Activated T-cell treated with anti-CD3 and anti-CD28 coated beads, Interleukin-2, amount 50 U/mL, for 1 hour (primary cell): ENCODE results near the gene PAQR5.
"Not testable (repeated sequence)": the region's sequence is repeated elsewhere in the genome, so short reads cannot be mapped to it uniquely, and the experiment has no call there.

Source experiments
- DNase-seq: peaks from one replicate; pipeline ENCODE4 v3.0.0-alpha.2; 2020

PAQR5 gene

DNA sequence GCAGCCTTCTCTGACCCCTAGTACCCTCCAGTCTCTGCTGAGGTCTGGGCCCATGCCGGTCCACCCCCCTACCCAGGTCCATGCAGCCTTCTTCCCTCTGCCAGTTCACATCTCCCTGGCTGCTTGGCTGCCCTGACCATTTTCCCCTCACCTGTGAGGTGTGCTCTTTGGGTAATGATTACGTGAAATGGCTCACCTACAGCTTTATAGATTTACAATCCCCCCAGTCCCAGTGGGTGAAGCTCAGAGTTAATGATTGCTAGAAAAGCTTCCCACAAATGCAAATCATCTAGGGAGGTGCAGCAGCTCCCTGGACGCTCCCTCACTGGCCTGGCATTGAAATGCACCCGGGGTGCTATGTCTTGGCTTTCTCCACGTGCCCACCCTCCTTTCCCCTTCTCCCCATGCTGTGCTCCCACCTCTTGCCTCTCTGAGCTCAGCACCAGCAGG, 18.7 kb downstream of the PAQR5 start:
- no peak for DNase-seq

DNA sequence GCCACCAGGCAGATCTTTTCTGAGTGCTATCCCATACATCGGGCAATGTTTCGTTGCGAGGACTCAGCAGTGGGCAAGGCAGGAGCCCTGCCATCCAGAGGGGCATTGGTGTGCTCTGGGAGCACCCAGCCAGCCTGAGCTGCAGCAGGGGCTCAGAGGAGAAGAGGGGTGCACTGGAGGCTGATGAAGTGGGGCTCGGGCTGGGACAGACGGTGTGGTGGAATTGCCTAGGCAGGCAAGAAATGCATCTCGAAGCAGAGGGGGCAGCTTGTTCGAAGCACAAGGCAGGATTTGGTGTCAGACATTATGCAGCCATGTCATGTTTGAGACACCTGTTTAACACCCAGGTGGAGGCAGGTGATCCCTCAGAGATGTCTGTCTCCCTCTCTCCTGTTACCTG, 19.3 kb downstream of the PAQR5 start:
- DNase-seq, result no peak

DNA sequence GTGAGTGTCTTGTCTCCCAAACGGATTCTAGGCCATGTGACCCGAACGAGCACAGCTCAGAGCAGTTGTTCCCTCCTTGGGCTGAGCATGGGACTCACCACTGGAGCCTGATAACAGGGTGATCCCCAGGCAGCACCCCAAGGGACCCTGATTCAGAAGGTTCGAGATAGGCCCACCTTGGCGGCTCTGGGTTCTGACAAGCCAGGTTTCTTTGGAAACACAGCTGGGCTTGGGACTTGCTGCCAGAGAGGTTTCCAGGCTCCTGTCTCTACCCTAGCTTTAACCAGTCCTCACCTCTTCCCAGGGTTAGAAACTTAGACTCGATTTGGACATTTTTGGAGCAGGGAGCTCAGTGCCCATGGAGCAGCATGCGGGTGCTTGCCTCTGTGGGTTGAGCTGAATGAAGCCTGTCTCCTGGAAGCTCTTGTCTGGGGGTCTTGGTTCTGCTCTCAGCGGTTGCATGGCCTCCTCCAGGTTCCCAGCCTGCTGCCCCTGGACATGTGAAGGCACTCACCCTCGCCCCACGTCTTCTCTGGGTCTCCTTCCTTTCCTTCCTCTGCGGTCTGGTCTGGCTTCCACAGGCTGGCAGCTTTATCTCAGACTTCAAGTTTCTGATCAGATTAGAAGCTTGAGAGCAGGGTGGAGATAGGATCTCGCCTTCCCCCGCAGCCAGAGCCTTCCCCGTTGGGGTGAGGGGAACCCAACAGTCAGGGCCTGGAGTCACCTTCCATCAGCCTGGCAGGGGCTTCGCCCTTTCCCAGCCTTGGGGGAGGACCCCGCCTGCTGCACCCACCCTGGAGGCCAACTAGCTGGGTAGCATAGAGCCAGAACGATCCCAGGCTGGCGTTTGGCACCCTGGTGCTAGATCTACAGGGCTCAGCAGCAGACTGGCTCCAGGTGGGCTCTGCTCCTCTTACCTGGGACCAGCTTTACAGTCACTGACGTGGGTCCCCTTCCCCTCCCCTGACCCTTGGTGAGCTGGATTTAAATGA, 21.0 kb downstream of the PAQR5 start:
- DNase-seq, result no peak

DNA sequence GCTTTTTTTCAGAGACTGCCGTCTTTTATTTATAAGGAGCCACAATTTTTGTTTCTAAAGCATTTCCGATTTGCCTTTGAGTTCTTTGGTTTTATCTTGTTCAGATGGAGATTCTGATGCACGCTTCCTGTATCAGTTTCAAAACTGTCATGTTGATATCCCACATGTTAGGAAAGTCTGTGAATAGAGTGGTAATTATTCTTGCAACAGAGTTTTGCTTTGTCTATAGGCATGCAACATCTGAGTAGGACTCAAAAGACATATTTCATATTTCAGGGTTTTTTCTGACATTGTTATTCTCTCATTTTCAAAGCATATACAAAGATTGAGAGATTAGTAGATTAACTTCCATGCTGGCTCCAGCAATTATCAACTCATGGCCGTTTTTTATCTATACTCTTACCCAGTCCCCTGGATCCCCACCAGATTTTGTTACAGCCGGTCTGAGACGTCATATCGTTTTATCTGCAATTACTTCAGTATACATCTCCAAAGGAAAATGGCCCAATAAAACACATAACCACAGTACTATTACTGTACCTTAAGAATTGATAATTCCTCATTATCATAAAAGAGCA, 22.4 kb downstream of the PAQR5 start:
- no peak for DNase-seq

DNA sequence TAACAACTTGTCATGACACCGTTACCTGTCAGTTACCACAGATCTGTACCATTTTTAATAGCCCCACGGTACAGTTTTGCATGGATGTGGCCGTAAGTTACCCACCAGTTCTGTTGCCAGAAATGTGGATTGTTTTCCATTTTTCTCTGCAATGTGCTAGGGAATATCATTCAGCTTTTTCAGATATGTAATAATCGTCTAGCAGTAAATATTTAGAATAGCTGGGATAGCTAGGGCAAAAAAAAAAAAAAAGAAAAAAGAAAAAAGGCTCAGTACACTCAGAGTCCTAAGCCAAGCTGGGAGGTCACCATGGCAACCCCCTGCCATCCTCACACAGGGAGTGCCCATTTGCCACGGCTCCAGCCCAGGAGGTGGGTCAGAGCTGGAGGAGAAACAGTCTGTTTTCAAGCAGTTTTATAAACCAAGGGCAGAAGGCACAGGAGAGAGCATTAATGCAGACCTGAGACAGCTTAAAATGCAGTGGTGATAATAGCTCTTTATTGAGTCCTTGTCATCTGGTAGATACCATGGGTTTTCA, 25.2 kb downstream of the PAQR5 start:
- DNase-seq, result no peak

DNA sequence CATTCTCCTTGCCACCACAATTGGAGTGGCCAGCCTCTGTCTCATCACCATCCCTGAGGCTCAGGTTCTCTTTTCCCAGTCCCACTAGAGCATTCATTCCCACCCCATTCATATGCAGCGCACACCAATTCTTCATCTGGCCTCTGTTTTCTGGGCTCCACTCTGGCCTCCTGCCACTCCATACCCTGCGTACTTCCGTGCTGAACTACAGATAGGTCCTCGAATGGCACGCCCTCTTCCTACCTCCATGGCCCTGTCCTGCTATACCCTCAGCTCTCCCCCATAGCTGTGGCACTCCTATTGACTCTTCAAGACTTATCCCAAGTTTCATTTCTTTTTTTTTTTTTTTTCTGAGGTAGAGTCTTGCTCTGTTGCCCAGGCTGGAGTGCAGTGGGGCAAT, 25.9 kb downstream of the PAQR5 start:
- DNase-seq, result no peak

DNA sequence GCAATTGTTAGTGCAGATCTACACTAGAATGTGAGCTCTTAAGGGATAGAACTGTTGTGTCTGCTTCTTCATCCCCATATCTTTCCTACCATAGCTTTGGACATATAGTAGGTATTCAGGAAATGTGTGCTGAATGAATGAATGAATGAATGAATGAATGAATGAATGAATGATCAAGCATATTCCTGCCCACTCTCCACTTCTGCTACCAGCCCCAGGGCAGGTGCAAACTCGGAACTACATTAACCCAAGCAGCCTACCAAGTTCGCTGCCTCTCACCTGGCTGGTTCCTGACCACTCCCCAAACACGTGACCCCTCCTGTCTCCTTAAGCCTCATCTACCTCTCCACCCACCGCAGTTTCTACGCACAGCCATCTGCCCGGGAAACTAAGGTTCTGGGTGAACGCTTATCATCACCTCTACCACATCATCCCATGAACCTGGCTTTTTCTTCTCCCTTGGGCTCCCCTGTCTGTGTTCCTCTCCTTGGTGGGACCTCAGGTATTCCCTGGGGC, 26.8 kb downstream of the PAQR5 start:
- no peak for DNase-seq

DNA sequence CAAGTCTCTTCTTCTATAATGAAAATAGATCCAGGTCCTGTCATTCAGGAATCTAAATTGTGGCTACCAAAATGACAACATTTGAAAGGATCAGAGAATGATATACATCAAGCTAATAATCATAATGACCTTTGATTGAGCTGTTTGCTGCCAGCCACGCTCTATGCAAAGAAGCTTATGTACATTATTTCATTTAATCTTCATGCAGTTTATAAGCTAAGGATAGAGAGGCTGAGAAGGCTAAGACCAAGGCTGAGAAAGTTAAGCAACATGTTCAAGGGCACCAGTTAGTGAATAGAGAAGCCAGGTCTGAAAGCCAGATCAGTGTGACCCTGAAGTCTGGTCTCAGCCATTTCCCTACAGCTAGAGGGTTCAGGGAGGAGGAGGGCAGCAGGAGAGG, 29.4 kb downstream of the PAQR5 start:
- DNase-seq, result no peak

DNA sequence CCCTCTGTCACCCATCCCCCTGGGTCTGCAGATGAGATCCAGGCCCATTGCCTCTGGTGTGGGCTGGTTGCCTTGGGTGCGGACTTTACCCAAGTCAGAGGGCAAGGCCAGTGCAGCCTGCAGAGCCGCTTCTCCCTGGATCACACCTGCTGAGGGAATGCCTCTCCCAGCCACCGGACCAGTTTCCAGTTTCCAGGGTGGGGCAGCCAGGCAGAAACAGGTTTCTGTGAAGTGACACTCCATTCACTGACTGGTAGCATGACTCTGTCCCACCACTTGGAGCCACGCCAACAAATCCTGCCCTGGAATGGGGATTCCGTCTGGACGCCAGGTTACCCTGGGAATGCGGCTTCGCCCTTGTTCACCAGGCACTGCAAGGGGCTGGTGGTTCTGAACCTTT, 30.0 kb downstream of the PAQR5 start:
- DNase-seq, result no peak

DNA sequence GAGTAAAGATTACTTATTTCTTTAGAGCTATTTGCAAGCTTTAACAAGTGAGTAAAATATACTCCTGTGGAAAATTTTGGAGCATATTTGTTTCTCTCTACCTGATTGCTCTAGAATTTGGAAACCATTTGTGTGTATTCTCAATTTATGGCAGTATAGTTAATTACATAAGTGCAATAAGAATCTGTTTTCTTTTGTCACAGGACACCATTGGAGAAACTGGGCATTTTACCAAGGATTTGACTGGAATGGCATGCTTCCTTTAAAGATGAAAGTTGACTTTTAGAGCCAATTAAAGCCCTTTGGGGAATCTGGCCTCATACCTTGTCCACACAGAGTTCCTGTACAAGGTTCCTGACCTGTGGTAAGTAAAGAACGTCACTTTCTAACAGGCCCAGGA, 38.4 kb downstream of the PAQR5 start:
- DNase-seq, result no peak

DNA sequence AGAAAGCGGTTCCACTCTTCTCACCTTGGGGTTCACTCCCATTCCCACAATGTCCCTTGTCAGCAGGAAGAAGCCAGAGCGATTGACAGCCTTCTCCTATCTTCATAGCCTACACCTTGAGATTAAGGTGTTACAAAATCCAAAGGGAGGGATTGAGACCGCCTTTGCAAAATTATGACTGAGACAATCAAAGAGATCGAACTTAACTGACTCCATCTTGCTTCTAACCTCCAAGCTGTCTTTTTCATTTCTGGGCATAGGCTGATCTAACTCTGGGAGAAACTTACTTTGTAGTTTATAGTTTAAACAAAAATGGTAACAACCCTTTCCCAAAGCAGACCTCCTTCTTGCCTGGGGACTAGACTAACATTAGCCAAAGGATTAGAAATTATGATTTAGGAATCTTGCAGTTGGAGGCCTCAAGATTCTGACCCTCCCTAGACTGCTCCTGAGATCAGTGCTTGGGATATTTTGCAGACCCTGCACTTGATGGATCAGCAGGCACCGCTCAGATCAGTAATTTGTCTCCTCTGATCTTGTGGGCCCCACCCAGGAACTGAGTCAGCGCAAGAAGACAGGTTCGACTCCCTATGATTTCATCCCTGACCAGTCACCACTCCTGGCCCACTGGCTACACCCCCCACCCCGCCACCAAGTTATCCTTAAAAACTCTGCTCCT, 40.0 kb downstream of the PAQR5 start:
- DNase-seq, result no peak

DNA sequence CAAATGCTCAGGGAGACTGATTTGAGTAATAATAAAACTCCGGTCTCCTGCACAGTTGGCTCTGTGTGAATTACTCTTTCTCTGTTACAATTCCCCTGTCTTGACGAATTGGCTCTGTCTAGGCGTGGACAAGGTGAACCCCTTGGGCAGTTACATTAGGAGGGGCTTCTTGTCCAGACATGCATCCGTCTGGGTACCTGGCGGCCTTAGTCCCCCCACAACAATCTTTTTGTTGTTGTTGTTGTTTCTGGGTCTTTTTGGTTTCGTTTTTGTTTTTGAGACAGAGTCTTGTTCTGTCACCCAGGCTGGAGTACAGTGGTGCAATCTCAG, 40.5 kb downstream of the PAQR5 start:
- DNase-seq, result not testable (repeated sequence)

DNA sequence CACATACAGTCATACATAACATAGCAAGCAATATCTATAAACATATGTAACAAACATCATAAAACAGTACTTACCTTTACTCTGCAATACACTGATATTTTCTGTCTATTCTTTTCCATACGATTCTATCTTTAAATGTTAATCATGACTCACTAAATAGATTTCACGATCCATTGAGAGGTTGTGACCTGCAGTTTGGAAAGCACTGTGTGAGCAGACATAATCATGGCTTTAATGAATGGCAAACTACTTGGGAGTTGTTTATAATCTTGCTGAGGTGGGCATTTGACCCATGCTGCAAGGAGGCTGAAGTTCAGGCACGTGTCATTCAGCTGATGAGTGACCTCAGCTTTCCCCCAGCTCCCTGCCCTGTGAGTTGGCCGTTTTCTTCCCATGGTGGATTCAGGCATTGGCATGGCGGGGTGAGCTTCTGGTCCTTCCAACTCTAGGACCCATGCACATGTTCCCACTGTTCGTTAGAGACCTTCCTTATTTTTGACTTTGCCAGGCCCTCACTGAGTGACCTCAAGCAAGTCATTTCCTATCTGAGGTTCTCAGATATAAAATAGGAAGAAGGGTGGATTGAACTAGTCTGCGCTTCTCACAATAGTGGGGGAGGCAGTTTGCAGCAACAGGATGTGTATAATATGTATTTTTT, 41.7 kb downstream of the PAQR5 start:
- no peak for DNase-seq

DNA sequence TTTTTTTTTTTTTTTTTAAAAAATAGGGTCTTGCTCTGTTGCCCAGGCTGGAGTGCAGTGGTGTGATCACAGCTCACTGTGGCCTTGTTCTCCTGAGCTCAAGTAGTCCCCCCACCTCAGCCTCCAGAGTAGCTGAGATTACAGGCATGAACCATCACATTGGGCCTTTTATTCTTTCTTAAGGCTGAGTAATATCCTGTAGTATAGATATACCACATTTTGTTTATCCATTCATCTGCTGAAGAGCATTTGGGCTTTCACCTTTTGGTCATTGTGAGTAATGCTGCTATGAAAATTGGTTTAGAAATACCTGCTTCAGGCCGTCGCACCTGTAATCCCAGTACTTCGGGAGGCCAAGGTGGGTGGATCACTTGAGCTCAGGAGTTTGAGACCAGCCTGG, 42.6 kb downstream of the PAQR5 start:
- DNase-seq, result no peak

DNA sequence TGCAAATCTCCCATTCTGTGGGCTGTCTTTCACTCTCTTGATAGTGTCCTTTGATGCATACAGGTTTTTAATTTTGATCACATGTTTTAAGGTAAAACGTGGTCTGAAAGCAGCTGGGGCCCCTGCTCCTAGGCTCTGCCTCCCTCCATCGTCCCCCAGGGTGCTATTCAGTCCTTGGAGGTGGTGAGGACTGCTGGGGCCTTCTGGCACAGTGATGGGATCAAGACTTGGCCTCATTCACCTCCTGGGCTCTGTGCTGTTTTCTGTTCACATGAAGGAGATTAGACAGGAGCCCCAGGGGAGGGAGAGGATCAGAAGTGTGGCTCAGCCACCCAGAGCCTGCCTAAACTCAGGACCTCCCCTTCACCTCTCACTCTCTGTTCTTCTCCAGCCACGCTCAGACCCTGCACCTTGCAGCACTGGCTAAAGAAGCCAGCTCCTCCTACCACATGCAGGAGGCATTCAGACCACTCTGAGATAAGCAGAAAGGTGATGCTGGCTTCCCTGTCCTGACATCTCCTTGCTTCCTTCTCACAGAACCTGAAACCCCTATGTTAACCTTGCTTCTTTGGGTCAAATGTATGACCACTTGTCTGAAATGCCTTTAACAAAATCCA, 43.9 kb downstream of the PAQR5 start:
- no peak for DNase-seq

DNA sequence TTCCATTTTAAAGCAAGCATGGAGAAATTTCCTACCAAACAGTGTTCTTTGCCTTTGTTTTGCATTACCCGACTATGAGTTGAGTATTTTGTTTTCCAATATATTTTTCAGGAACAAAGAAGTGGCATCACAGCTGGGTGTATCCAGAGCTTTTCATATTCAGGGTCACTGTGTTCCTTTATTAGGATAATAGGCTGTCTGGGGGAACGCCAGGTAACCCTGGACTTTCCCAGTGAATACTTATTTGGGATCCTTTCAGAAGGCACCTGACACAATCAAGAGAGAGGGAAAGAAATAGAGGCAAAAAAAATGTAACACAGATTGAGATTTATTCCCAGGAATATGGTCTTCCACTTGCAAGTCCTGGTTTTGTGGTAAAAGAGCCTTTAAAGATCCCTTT, 44.4 kb downstream of the PAQR5 start:
- no peak for DNase-seq

DNA sequence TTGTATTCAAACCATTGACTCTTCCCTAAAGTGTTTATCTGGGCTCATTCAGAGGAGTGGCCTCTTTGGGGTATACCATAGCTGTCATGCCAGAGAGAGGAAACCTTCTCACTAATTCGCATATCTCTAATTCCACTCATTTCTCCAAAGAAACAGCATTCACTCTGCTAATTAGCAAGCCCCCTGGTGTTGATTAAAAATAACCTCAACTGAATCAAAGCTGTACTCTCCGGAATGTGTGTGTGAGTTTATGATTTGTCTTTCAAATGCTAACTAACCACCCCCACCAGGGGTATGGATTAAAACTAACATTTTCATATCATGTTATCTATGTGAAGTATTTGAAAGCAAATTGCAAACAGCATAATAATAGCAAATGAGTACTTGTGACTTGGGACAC, 45.5 kb downstream of the PAQR5 start:
- DNase-seq, result no peak

DNA sequence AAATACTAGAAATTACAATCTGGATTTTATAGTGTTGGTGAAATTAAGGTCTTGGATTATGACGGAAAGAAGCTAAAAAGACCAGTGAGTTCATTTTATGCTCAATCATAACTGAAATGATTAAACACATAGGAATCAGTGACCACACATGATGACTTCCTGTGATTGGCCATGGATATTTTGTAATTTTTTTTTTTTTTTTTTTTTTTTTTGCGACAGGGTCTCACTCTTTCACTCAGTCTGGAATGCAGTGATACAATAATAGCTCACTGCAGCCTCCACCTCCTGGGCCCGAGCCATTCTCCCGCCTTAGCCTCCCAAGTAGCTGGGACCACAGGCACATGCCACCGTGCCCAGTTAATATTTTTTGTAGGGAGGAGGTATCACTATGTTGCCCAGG, 47.4 kb downstream of the PAQR5 start:
- no peak for DNase-seq

DNA sequence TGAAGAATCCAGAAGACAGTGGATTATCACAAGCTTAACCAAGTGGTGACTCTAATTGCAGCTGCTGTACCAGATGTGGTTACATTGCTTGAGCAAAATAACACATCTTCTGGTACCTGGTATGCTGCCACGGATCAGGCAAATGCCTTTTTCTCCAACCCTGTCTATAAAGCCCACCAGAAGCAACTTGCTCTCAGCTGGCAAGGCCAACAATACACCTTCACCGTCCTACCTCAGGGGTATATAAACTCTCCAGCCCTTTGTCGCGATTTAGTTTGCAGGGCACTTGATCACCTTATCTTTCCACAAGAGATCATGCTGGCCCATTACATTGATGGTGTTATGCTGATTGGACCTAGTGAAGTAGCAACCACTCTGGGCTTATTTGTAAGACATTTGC, 52.6 kb downstream of the PAQR5 start:
- no peak for DNase-seq

DNA sequence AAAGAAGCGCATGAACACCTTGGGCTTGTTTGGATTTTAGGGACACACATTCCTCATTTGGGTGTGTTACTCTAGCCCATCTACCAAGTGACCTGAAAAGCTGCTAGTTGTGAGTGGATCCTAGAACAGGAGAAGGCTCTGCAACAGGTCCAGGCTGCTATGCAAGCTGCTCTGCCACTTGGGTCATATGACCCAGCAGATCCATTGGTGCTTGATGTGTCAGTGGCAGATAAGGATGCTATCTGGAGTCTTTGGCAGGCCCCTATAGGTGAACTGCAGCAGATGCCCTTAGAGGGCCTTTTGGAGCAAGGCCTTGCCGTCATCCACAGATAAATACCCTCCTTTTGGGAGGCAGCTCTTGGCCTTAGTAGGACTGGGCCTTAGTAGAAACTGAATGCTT, 53.2 kb downstream of the PAQR5 start:
- no peak for DNase-seq

DNA sequence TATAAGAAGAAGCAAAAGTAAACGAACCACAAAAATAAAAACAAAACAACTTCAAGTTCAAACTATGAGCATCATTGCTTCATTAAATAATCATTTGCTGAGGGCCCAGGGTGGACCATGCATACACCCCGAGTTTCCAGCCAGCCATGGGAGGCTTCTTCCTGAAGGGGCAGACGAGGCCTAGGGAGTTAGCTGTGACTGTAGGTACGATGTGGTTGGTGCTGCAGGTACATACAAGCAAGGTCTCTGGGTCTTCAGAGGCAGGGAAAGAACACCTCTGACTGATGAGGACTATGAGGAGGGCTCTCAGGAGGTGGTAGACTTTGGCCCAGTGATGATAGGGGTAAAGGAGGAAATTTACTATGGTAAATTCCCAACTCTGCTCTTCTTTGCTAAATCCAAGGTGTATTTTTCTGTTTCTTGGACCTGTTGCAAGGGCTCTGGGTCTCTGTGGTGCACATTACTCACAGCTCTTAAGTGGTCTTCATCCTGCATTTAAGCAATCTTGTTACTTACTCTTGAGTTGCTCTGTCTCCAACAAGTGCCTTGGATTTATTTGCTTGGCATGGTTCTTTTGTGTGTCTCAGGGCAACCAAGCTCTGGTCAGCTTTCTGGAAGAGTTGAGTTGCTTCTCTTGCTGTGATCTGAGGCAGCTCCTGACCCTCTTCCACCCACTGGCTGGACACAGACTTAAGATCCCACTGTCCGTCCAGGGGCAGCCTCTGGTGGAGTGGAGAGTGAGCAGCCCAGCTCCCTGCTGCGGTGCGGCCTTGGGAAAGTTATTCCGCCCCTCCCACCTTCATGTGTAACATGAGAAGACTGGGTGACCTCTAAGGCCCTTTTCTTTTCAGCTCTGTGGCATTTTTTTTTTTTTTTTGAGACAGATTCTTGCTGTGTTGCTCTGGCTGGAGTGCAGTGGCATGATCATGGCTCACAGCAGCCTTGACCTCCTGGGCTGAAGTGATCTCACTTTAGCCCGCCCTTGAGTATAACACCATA, 59.4 kb downstream of the PAQR5 start:
- DNase-seq, result no peak
